Upper lobe of right lung (tissue), 1 donor: ENCODE results near the gene ADCY7. TPM values are rescaled to one million over a fixed set of nuclear protein-coding genes. Genes with fewer than 3 reads are reported as not detected.

ENCODE experiments used
- ATAC-seq: fragments of 200-7000 bp; cut with Tn5 transposase; one replicate; pipeline ENCODE4 v1.9.1; 2020; ENCODE audit warnings: mild to moderate bottlenecking, moderate library complexity
- DNase-seq: peaks from one replicate; pipeline ENCODE4 v3.0.0-alpha.2; 2020
- H3K27ac ChIP-seq: fragments of 200-600 bp; one replicate; pipeline ENCODE4 v1.8.0; 2022
- H3K27me3 ChIP-seq: fragments of 200-600 bp; one replicate; pipeline ENCODE4 v1.8.0; 2022; ENCODE audit warnings: mild to moderate bottlenecking
- H3K36me3 ChIP-seq: fragments of 200-600 bp; one replicate; pipeline ENCODE4 v1.8.0; 2022
- H3K4me1 ChIP-seq: fragments of 200-600 bp; one replicate; pipeline ENCODE4 v1.8.0; 2022
- H3K4me3 ChIP-seq: fragments of 200-600 bp; one replicate; pipeline ENCODE4 v1.8.0; 2022; ENCODE audit warnings: mild to moderate bottlenecking
- H3K9me3 ChIP-seq: fragments of 200-600 bp; one replicate; pipeline ENCODE4 v1.8.0; 2022
- intact Hi-C: fragments of 100-400 bp; cut with DNase I; formaldehyde crosslinking; loops from one replicate; pipeline ENCODE4 v1.11.0; 2022
- total RNA-seq: library from RNA; stranded (reverse); fragmentation: NEBNext Ultra II Directional; extraction: Animal tissue kit (Norgen Biotek cat#: 25700); gene quantifications from one replicate; pipeline ENCODE4 v1.2.1, GENCODE V29; 2021
- TF ChIP-seq, protein P1 (sequence below): fragments of 200-600 bp; IDR thresholded peaks from one replicate; pipeline ENCODE4 v1.8.0; 2022; ENCODE audit warnings: antibody characterized with exemption
- donor health status: DM: no; HTN: yes; CAD: no; lungs with severe emphysema.

ADCY7 gene
- total RNA-seq, 1 donor from 2014 or later, result 88.1 TPM

DNA sequence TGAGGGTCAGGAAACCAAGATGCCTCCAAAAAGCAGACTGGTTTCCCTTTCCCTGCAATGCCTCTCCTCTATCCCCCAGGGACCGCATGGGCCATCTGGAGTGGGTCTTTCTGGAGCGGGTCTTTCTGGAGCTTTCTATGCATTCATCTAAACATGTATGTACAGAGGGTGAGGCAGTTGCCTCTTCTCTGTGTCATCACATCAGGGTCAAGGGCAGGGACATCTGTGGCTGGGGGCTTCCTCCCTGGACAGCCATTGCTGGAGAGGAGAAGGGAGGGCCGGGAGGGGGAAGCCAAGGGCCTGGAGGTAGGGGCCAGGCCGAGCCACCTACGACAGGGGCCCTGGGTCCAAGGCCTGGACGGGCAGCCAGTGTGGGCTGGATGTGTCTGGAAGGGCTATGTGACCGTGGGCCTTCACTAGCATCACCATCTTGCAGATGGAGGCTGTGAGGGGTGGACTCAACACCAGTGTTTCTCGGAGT is 840 bp downstream of the ADCY7 start:
- Histone ChIP-seq H3K27me3 (no peaks in the 10 kb centered on the region), H3K36me3 (no peaks in the 10 kb centered on the region), H3K9me3 (no peaks in the 10 kb centered on the region), H3K4me1 (peaks cover 22% of the 10 kb centered on the region), H3K4me3 (peak overlapping the region; percentile 50), H3K27ac (peak overlapping the region; percentile 79)
- DNase-seq (no peak), ATAC-seq (no peak)
- TF ChIP-seq, protein P1, sequence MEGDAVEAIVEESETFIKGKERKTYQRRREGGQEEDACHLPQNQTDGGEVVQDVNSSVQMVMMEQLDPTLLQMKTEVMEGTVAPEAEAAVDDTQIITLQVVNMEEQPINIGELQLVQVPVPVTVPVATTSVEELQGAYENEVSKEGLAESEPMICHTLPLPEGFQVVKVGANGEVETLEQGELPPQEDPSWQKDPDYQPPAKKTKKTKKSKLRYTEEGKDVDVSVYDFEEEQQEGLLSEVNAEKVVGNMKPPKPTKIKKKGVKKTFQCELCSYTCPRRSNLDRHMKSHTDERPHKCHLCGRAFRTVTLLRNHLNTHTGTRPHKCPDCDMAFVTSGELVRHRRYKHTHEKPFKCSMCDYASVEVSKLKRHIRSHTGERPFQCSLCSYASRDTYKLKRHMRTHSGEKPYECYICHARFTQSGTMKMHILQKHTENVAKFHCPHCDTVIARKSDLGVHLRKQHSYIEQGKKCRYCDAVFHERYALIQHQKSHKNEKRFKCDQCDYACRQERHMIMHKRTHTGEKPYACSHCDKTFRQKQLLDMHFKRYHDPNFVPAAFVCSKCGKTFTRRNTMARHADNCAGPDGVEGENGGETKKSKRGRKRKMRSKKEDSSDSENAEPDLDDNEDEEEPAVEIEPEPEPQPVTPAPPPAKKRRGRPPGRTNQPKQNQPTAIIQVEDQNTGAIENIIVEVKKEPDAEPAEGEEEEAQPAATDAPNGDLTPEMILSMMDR, result no peak
- intact Hi-C loops, result no loop called here

DNA sequence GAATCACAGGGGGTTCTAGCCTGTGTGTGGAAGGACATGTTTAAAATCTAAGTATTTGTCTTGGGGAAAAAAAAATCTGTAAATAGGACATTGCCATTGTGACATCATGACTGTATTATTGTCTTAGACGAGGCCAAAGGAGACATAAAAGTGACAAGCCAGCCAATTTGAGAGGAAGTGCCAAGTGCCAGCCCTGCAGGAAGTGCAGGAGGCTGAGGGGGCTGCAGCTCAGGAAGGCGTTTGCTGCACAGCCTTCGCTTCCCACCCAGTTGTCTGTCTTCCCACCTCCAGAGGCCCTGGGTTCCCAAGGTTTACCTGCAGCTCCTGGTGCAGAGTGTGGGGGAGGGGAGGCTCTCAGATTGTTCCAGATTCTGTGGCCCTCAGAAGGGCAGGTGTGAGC is 1.3 kb downstream of the ADCY7 start:
- Histone ChIP-seq H3K27me3 (no peaks in the 10 kb centered on the region), H3K4me3 (peak overlapping the region; percentile 50), H3K36me3 (no peaks in the 10 kb centered on the region), H3K27ac (peak overlapping the region; percentile 79), H3K4me1 (peaks cover 22% of the 10 kb centered on the region), H3K9me3 (no peaks in the 10 kb centered on the region)
- TF ChIP-seq, protein P1, result no peak
- DNase-seq, result peak; percentile 64
- intact Hi-C loops, result no loop called here
- ATAC-seq, result peak; percentile 7

DNA sequence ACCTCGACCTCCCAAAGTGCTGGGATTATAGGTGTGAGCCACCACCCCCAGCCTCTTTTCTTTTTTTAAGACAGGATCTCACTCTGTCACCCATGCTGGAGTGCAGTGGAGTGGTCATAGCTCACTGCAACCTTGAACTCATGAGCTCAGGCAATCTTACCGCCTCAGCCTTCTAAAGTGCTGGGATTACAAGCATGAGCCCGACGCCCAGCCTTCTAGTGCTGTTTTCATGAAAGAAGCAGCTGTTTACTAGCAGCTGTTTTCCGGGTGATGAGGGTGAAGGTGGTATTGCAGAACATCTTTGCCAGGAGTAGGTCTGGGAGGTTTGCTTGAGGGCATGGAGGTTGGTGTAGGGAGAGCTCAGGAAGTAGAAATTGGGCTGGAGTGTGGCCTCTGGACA is 2.0 kb downstream of the ADCY7 start:
- DNase-seq (peak; percentile 15), ATAC-seq (no peak)
- Histone ChIP-seq H3K27ac (no peak overlapping the region), H3K9me3 (no peaks in the 10 kb centered on the region), H3K4me3 (no peak overlapping the region), H3K27me3 (no peaks in the 10 kb centered on the region), H3K4me1 (peaks cover 22% of the 10 kb centered on the region), H3K36me3 (no peaks in the 10 kb centered on the region)
- TF ChIP-seq, protein P1, result no peak
- intact Hi-C loops, result no loop called here

DNA sequence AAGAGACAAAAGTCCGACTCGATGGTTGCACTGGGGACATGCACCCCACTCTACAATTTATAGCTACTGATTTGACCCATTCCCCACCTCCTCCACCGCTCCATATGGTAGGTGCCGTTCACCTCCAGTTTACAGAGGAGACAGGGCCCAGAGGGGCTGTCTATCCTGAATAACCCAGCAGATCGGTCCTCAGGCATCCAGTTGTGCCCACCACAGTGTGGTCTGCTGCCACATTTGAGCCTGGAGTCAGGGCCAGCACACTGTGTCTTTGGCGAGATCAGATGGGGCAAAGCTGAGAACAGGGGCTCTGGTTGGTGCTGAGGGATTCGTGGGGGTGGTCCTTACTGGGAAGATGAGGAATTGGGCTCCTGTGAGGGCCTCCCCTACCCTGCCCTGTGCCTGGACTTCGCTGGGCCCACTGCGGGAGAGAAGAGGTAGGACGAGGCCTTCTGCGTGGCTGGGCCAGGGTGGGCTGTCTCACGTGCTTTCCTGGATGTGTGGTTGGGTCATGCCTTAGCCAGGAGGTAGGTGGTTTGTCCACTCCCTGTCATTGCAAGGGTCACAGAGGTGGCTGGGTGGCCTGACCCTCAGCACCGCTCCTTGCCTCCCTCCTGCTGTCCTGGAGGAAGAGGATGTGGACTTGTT is 2.8 kb downstream of the ADCY7 start:
- intact Hi-C loops, result no loop called here
- Histone ChIP-seq H3K4me3 (no peak overlapping the region), H3K27ac (no peak overlapping the region), H3K27me3 (no peaks in the 10 kb centered on the region), H3K4me1 (peaks cover 22% of the 10 kb centered on the region), H3K9me3 (no peaks in the 10 kb centered on the region), H3K36me3 (no peaks in the 10 kb centered on the region)
- no peak for ATAC-seq
- TF ChIP-seq, protein P1, result no peak
- DNase-seq, result no peak

DNA sequence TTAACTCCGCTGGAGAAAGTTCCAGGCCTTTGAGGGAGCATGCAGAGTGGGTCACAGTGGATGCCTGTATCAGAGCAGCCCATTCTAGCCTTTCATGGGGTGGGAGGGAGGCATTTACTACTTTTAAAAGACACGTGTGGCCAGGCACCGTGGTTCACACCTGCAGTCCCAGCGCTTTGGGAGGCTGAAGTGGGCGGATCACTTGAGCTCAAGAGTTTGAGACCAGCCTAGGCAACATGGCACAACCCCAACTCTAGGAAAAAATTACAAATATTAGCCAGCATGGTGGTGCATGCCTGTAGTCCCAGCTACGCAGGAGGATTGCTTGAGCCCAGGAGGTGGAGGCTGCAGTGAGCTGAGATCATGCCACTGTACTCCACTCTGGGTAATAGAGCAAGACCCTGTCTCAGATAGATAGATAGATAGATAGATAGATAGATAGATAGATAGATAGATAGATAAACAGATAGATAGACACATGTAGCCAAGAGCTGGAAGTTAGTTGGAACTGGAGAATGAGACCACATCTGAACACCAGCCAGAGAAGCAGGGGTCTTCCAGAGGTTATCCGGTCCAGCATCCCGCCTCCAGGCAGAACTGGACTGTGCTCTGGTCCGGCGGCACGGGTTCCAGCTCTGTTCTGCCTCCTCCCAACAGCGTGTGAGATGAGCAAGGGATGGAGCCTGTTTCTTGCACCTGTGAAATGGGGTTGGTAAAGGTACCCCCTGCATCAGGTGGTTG is 3.6 kb downstream of the ADCY7 start:
- no peak for ATAC-seq
- H3K27me3 ChIP-seq, result no peaks in the 10 kb centered on the region
- H3K36me3 ChIP-seq, result no peaks in the 10 kb centered on the region
- no peak for DNase-seq
- H3K27ac ChIP-seq, result no peak overlapping the region
- H3K4me3 ChIP-seq, result no peak overlapping the region
- intact Hi-C loops, result no loop called here
- H3K9me3 ChIP-seq, result no peaks in the 10 kb centered on the region
- TF ChIP-seq, protein P1, result no peak
- peaks cover 22% of the 10 kb centered on the region for H3K4me1 ChIP-seq
